Lower leg skin (tissue), 3 donors: Measurements from ENCODE around the gene C19orf12.

Experiments used
- POLR2A ChIP-seq, 2 donors: fragments of 450-650 bp; IDR thresholded peaks; one replicate each; pipeline ENCODE4 v1.6.1; 2016 to 2017; ENCODE audit warnings: antibody characterized with exemption in 2 of 2, mild to moderate bottlenecking in 1 of 2, moderate library complexity in 1 of 2
- TF ChIP-seq, protein P1 (sequence below), 3 donors: fragments of 450-650 bp; IDR thresholded peaks; one replicate each; pipeline ENCODE4 v1.5.1; 2016; ENCODE audit warnings: antibody characterized with exemption in 3 of 3, mild to moderate bottlenecking in 3 of 3, moderate library complexity in 2 of 3

GRCh38 chr19:29662604-29663404, 52.3 kb downstream of the C19orf12 start:
- TF ChIP-seq, protein P1, sequence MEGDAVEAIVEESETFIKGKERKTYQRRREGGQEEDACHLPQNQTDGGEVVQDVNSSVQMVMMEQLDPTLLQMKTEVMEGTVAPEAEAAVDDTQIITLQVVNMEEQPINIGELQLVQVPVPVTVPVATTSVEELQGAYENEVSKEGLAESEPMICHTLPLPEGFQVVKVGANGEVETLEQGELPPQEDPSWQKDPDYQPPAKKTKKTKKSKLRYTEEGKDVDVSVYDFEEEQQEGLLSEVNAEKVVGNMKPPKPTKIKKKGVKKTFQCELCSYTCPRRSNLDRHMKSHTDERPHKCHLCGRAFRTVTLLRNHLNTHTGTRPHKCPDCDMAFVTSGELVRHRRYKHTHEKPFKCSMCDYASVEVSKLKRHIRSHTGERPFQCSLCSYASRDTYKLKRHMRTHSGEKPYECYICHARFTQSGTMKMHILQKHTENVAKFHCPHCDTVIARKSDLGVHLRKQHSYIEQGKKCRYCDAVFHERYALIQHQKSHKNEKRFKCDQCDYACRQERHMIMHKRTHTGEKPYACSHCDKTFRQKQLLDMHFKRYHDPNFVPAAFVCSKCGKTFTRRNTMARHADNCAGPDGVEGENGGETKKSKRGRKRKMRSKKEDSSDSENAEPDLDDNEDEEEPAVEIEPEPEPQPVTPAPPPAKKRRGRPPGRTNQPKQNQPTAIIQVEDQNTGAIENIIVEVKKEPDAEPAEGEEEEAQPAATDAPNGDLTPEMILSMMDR (IDR thresholded peaks at IDR 0.05): no peak
- TF ChIP-seq POLR2A (IDR thresholded peaks at IDR 0.05): no peak
